Measurements from ENCODE around the gene STK32C. TPM values are rescaled to one million over a fixed set of nuclear protein-coding genes. Genes with fewer than 3 reads are reported as not detected.

STK32C gene
- total and polyA plus RNA-seq, 2 of the 4 experiments (the other 2 are of a cell fraction) = 5.0 to 8.3 TPM

GRCh38 chr10:132310701-132311337 is 3.1 kb upstream of the STK32C start:
- no peak overlapping the region for H3K56ac ChIP-seq (ENCODE audit: extremely low read depth, insufficient read depth, low read length)
- dilution Hi-C loops (cut with HindIII; ENCODE audit: low sequenced_read_pairs, unreplicated experiment) = no loop called here
- CTCF ChIA-PET = no interaction called here

More at GRCh38 chr10:132310701-132311337, 3.1 kb upstream of the STK32C start:
- Histone ChIP-seq H3K9me3 (ENCODE audit: control insufficient read depth, insufficient read depth, low read length) (peaks cover 5% of the 10 kb centered on the region), H3K4me1 (ENCODE audit: control insufficient read depth, insufficient read depth, low read length) (peaks cover 5% of the 10 kb centered on the region; the same call in 1 of the 2 replicates), H3K14ac (replicated peaks; ENCODE audit: low read depth, low read length) (no peak overlapping the region), H4K5ac (ENCODE audit: low read depth, low read length) (no peak overlapping the region), H4K91ac (ENCODE audit: insufficient read depth, low read depth, low read length) (no peak overlapping the region), H3K9ac (ENCODE audit: low read depth, low read length) (no peak overlapping the region), H4K8ac (ENCODE audit: low read depth in 2 of 2, low read length in 2 of 2) (no peak overlapping the region), H3K36me3 (ENCODE audit: control insufficient read depth, insufficient read depth, low read length) (no peaks in the 10 kb centered on the region), H3K18ac (ENCODE audit: low read depth, low read length) (no peak overlapping the region), H3K23ac (ENCODE audit: low read depth, low read length) (no peak overlapping the region), H2AK5ac (ENCODE audit: low read depth, low read length) (no peak overlapping the region), H2BK120ac (ENCODE audit: low read depth, low read length) (no peak overlapping the region), H3K27ac (ENCODE audit: insufficient read depth, low read length) (no peak overlapping the region), H3K9me1 (ENCODE audit: insufficient read depth, low read length) (0 out of 2 replicates have a peak, but pooled peaks cover 3% of the 10 kb centered on the region), H2AK9ac (replicated peaks; ENCODE audit: low read depth, low read length, poor library complexity) (no peak overlapping the region), H3K4me2 (ENCODE audit: low read depth, low read length) (no peak overlapping the region), H2BK20ac (ENCODE audit: low read depth, low read length) (no peak overlapping the region), H2BK5ac (ENCODE audit: low read depth, low read length, poor library complexity, severe bottlenecking) (no peak overlapping the region), H3K4me3 (ENCODE audit: insufficient read depth, low read depth, low read length) (no peak overlapping the region), H3K79me1 (ENCODE audit: low read depth in 1 of 2, low read length in 2 of 2) (no peaks in the 10 kb centered on the region), H2AFZ (replicated peaks; ENCODE audit: low read length, poor library complexity) (no peak overlapping the region), H4K20me1 (ENCODE audit: insufficient read depth, low read length) (no peaks in the 10 kb centered on the region), H3K4ac (ENCODE audit: low read depth, low read length) (no peak overlapping the region), H3K27me3 (ENCODE audit: control insufficient read depth, insufficient read depth, low read length) (peaks cover 11% of the 10 kb centered on the region; the same call in 1 of the 2 replicates), H2BK15ac (ENCODE audit: low read depth, low read length) (no peak overlapping the region)
- intact Hi-C loops (cut with micrococcal nuclease) = no loop called here
- no peak for DNase-seq
- in situ Hi-C loops (cut with MboI; ENCODE audit: low sequenced_read_pairs) = no loop called here
- WGBS, 2 experiments (ENCODE audit: extremely low coverage in 2 of 2, insufficient read length in 1 of 2) = 81% methylated on average over 10 of the region's 17 CpGs; no CpG with 5 or more reads in 1 of the 2 experiments
- no peak for ATAC-seq (ENCODE audit: low read depth)
- BruUV-seq (replicated peaks) = no TSS peak
- POLR2A ChIA-PET (ENCODE audit: unreplicated experiment) = no interaction called here
- TF ChIP-seq RAD21 (IDR thresholded peaks at IDR 0.05; ENCODE audit: low read length) (no peak), BHLHE40 (IDR thresholded peaks at IDR 0.05; ENCODE audit: low read depth, low read length) (no peak), FOS (IDR thresholded peaks at IDR 0.05; ENCODE audit: low read depth, low read length) (no peak), POLR2A (IDR thresholded peaks at IDR 0.05; ENCODE audit: low read depth, low read length) (no peak), RFX5 (IDR thresholded peaks at IDR 0.05; ENCODE audit: low read depth, low read length) (no peak), MXI1 (IDR thresholded peaks at IDR 0.05; ENCODE audit: borderline replicate concordance, low read depth, low read length) (no peak), MAFK (IDR thresholded peaks at IDR 0.05; ENCODE audit: low read depth, low read length) (no peak), SMC3 (IDR thresholded peaks at IDR 0.05; ENCODE audit: low read depth, low read length) (no peak), ELK1 (IDR thresholded peaks at IDR 0.05; ENCODE audit: borderline replicate concordance, low read depth, low read length) (no peak), NFE2L2 (IDR thresholded peaks at IDR 0.05; ENCODE audit: low read depth, low read length) (no peak), RCOR1 (IDR thresholded peaks at IDR 0.05; ENCODE audit: insufficient replicate concordance, low read length) (no peak)
